ENCODE results near the gene SH3RF3. TPM values are rescaled to one million over a fixed set of nuclear protein-coding genes. Genes with fewer than 3 reads are reported as not detected.

SH3RF3 gene
- total RNA-seq, 2 experiments from 2014 or later, result 2.2 to 2.5 TPM

GRCh38 chr2:109139865-109140396 is 10.9 kb downstream of the SH3RF3 start:
- no peaks in the 10 kb centered on the region for H3K36me3 Mint-ChIP-seq
- H3K4me3 Mint-ChIP-seq, result no peak overlapping the region
- DNase-seq, result no peak
- H3K9me3 Mint-ChIP-seq, result no peaks in the 10 kb centered on the region
- H3K4me1 Mint-ChIP-seq, result peaks cover 31% of the 10 kb centered on the region
- H3K27me3 Mint-ChIP-seq, result no peaks in the 10 kb centered on the region
- H3K27ac Mint-ChIP-seq, result no peak overlapping the region

GRCh38 chr2:109141006-109141600 is 12.1 kb downstream of the SH3RF3 start:
- no peak for DNase-seq
- Mint-ChIP-seq H3K4me1 (peaks cover 32% of the 10 kb centered on the region), H3K27ac (no peak overlapping the region), H3K9me3 (no peaks in the 10 kb centered on the region), H3K4me3 (no peak overlapping the region), H3K36me3 (no peaks in the 10 kb centered on the region), H3K27me3 (no peaks in the 10 kb centered on the region)

GRCh38 chr2:109141727-109142283 is 12.8 kb downstream of the SH3RF3 start:
- no peak overlapping the region for H3K4me3 Mint-ChIP-seq
- no peak overlapping the region for H3K27ac Mint-ChIP-seq
- H3K27me3 Mint-ChIP-seq, result no peaks in the 10 kb centered on the region
- H3K9me3 Mint-ChIP-seq, result no peaks in the 10 kb centered on the region
- no peaks in the 10 kb centered on the region for H3K36me3 Mint-ChIP-seq
- H3K4me1 Mint-ChIP-seq, result peaks cover 32% of the 10 kb centered on the region
- no peak for DNase-seq

GRCh38 chr2:109142416-109143210 is 13.6 kb downstream of the SH3RF3 start:
- DNase-seq, result no peak
- no peaks in the 10 kb centered on the region for H3K36me3 Mint-ChIP-seq
- no peaks in the 10 kb centered on the region for H3K27me3 Mint-ChIP-seq
- no peaks in the 10 kb centered on the region for H3K9me3 Mint-ChIP-seq
- H3K4me1 Mint-ChIP-seq, result peaks cover 32% of the 10 kb centered on the region
- H3K27ac Mint-ChIP-seq, result no peak overlapping the region
- H3K4me3 Mint-ChIP-seq, result no peak overlapping the region

- no peaks in the 10 kb centered on the region for H3K9me3 Mint-ChIP-seq
- H3K4me1 Mint-ChIP-seq, result peaks cover 34% of the 10 kb centered on the region
- no peaks in the 10 kb centered on the region for H3K36me3 Mint-ChIP-seq
- H3K4me3 Mint-ChIP-seq, result no peak overlapping the region
- H3K27me3 Mint-ChIP-seq, result no peaks in the 10 kb centered on the region
- DNase-seq, result peak; percentile 14
- no peak overlapping the region for H3K27ac Mint-ChIP-seq
These were observed 14.5 kb downstream of the SH3RF3 start for GRCh38 chr2:109143214-109144187.

- no peaks in the 10 kb centered on the region for H3K9me3 Mint-ChIP-seq
- peaks cover 36% of the 10 kb centered on the region for H3K4me1 Mint-ChIP-seq
- H3K27me3 Mint-ChIP-seq, result no peaks in the 10 kb centered on the region
- H3K36me3 Mint-ChIP-seq, result no peaks in the 10 kb centered on the region
- no peak overlapping the region for H3K4me3 Mint-ChIP-seq
- H3K27ac Mint-ChIP-seq, result no peak overlapping the region
- DNase-seq, result no peak
These were observed 15.3 kb downstream of the SH3RF3 start for GRCh38 chr2:109144271-109144670.

GRCh38 chr2:109144721-109145120 is 15.7 kb downstream of the SH3RF3 start:
- Mint-ChIP-seq H3K27ac (no peak overlapping the region), H3K9me3 (no peaks in the 10 kb centered on the region), H3K27me3 (no peaks in the 10 kb centered on the region), H3K36me3 (no peaks in the 10 kb centered on the region), H3K4me1 (peaks cover 35% of the 10 kb centered on the region), H3K4me3 (no peak overlapping the region)
- no peak for DNase-seq

- no peaks in the 10 kb centered on the region for H3K9me3 Mint-ChIP-seq
- H3K4me3 Mint-ChIP-seq, result no peak overlapping the region
- no peaks in the 10 kb centered on the region for H3K36me3 Mint-ChIP-seq
- no peak for DNase-seq
- H3K27me3 Mint-ChIP-seq, result no peaks in the 10 kb centered on the region
- peaks cover 35% of the 10 kb centered on the region for H3K4me1 Mint-ChIP-seq
- no peak overlapping the region for H3K27ac Mint-ChIP-seq
These were observed 16.3 kb downstream of the SH3RF3 start for GRCh38 chr2:109145286-109145685.

GRCh38 chr2:109147405-109147804 is 18.4 kb downstream of the SH3RF3 start:
- Mint-ChIP-seq H3K36me3 (no peaks in the 10 kb centered on the region), H3K4me3 (no peak overlapping the region), H3K27me3 (no peaks in the 10 kb centered on the region), H3K4me1 (peaks cover 40% of the 10 kb centered on the region), H3K9me3 (no peaks in the 10 kb centered on the region), H3K27ac (no peak overlapping the region)
- DNase-seq, result no peak

GRCh38 chr2:109148117-109148746 is 19.2 kb downstream of the SH3RF3 start:
- Mint-ChIP-seq H3K36me3 (no peaks in the 10 kb centered on the region), H3K4me1 (peaks cover 41% of the 10 kb centered on the region), H3K9me3 (no peaks in the 10 kb centered on the region), H3K27ac (no peak overlapping the region), H3K27me3 (no peaks in the 10 kb centered on the region), H3K4me3 (no peak overlapping the region)
- DNase-seq, result no peak

- H3K27ac Mint-ChIP-seq, result no peak overlapping the region
- no peaks in the 10 kb centered on the region for H3K27me3 Mint-ChIP-seq
- H3K36me3 Mint-ChIP-seq, result no peaks in the 10 kb centered on the region
- H3K9me3 Mint-ChIP-seq, result no peaks in the 10 kb centered on the region
- peaks cover 32% of the 10 kb centered on the region for H3K4me1 Mint-ChIP-seq
- no peak for DNase-seq
- no peak overlapping the region for H3K4me3 Mint-ChIP-seq
These were observed 20.1 kb downstream of the SH3RF3 start for GRCh38 chr2:109148991-109149645.

GRCh38 chr2:109150559-109150958 is 21.6 kb downstream of the SH3RF3 start:
- no peaks in the 10 kb centered on the region for H3K9me3 Mint-ChIP-seq
- H3K27ac Mint-ChIP-seq, result peak overlapping the region; percentile 54
- no peaks in the 10 kb centered on the region for H3K36me3 Mint-ChIP-seq
- peaks cover 32% of the 10 kb centered on the region for H3K4me1 Mint-ChIP-seq
- DNase-seq, result no peak
- no peak overlapping the region for H3K4me3 Mint-ChIP-seq
- H3K27me3 Mint-ChIP-seq, result no peaks in the 10 kb centered on the region

GRCh38 chr2:109151519-109151918 is 22.5 kb downstream of the SH3RF3 start:
- Mint-ChIP-seq H3K4me1 (peaks cover 36% of the 10 kb centered on the region), H3K36me3 (no peaks in the 10 kb centered on the region), H3K27ac (no peak overlapping the region), H3K4me3 (no peak overlapping the region), H3K27me3 (no peaks in the 10 kb centered on the region), H3K9me3 (no peaks in the 10 kb centered on the region)
- DNase-seq, result no peak
